NCI-H2171 treated with DMSO at 0.1 percent for 48 hours (cell line): Measurements from ENCODE around the gene GLRA2.

Experiments used
- DNase-seq: peaks from one replicate; lab custom pipeline; 2025; lab: John Stamatoyannopoulos, UW

The GLRA2 gene

GRCh38 chrX:14529290-14529989 is at the start of gene GLRA2:
Gene GLRA2 (plus strand): TSS chrX:14529536. CDS start chrX:14530058, 522 bp downstream.
- no peak for DNase-seq

- no peak for DNase-seq
These were observed 39.9 kb upstream of the GLRA2 start for GRCh38 chrX:14489437-14489836.

- no peak for DNase-seq
These were observed 37.6 kb upstream of the GLRA2 start for GRCh38 chrX:14491689-14492088.

- DNase-seq, result no peak
These were observed 32.7 kb upstream of the GLRA2 start for GRCh38 chrX:14496674-14497073.

- DNase-seq, result no peak
These were observed 32.1 kb upstream of the GLRA2 start for GRCh38 chrX:14497184-14497666.

GRCh38 chrX:14501327-14501726 is 28.0 kb upstream of the GLRA2 start:
- no peak for DNase-seq

GRCh38 chrX:14504960-14505538 is 24.3 kb upstream of the GLRA2 start:
- DNase-seq, result no peak

GRCh38 chrX:14505648-14506047 is 23.7 kb upstream of the GLRA2 start:
- no peak for DNase-seq

GRCh38 chrX:14506866-14507265 is 22.5 kb upstream of the GLRA2 start:
- DNase-seq, result no peak

- no peak for DNase-seq
These were observed 21.2 kb upstream of the GLRA2 start for GRCh38 chrX:14508025-14508690.

- no peak for DNase-seq
These were observed 19.8 kb upstream of the GLRA2 start for GRCh38 chrX:14509325-14510057.

GRCh38 chrX:14528629-14529289 is 577 bp upstream of the GLRA2 start:
- DNase-seq, result peak; percentile 14

GRCh38 chrX:14533867-14534266 is 4.5 kb downstream of the GLRA2 start:
- DNase-seq, result no peak

- no peak for DNase-seq
These were observed 16.9 kb downstream of the GLRA2 start for GRCh38 chrX:14546190-14546589.

GRCh38 chrX:14554131-14554715 is 24.9 kb downstream of the GLRA2 start:
- DNase-seq, result no peak

GRCh38 chrX:14564058-14564457 is 34.7 kb downstream of the GLRA2 start:
- no peak for DNase-seq

- DNase-seq, result no peak
These were observed 43.8 kb downstream of the GLRA2 start for GRCh38 chrX:14573161-14573560.

GRCh38 chrX:14581081-14581480 is 51.7 kb downstream of the GLRA2 start:
- DNase-seq, result no peak

GRCh38 chrX:14584548-14584947 is 55.2 kb downstream of the GLRA2 start:
- no peak for DNase-seq

GRCh38 chrX:14590216-14590615 is 60.9 kb downstream of the GLRA2 start:
- no peak for DNase-seq

GRCh38 chrX:14590693-14591424 is 61.5 kb downstream of the GLRA2 start:
- no peak for DNase-seq
